ENCODE measurements around the gene AHDC1. TPM values are rescaled to one million over a fixed set of nuclear protein-coding genes. Genes with fewer than 3 reads are reported as not detected.

AHDC1 gene
- total and polyA plus RNA-seq, 9 donors, result 11.2 to 159 (median 82.1) TPM

- no peaks in the 10 kb centered on the region for H3K27me3 ChIP-seq
- TF ChIP-seq, protein P1, sequence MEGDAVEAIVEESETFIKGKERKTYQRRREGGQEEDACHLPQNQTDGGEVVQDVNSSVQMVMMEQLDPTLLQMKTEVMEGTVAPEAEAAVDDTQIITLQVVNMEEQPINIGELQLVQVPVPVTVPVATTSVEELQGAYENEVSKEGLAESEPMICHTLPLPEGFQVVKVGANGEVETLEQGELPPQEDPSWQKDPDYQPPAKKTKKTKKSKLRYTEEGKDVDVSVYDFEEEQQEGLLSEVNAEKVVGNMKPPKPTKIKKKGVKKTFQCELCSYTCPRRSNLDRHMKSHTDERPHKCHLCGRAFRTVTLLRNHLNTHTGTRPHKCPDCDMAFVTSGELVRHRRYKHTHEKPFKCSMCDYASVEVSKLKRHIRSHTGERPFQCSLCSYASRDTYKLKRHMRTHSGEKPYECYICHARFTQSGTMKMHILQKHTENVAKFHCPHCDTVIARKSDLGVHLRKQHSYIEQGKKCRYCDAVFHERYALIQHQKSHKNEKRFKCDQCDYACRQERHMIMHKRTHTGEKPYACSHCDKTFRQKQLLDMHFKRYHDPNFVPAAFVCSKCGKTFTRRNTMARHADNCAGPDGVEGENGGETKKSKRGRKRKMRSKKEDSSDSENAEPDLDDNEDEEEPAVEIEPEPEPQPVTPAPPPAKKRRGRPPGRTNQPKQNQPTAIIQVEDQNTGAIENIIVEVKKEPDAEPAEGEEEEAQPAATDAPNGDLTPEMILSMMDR (IDR thresholded peaks at IDR 0.05), result no peak
- TF ChIP-seq POLR2A (IDR thresholded peaks at IDR 0.05) (no peak), EP300 (IDR thresholded peaks at IDR 0.05) (no peak)
- H3K4me1 ChIP-seq (ENCODE audit: insufficient read depth), result peaks cover 23% of the 10 kb centered on the region
- peak; percentile 75 to 83 (median 78) for DNase-seq
- peak overlapping the region; percentile 75 for H3K4me3 ChIP-seq
- no peaks in the 10 kb centered on the region for H3K36me3 ChIP-seq
- intact Hi-C loops (cut with DNase I), result loop anchor here (2.0 to 10.0 kb wide), 7 partner anchors 35 to 185 kb away; partner anchors contain the start of gene WASF2 (in 1 of the 4)
- no peaks in the 10 kb centered on the region for H3K9me3 ChIP-seq
- 1% methylated on average over 27 to 53 of the region's 54 CpGs for WGBS, 3 donors
- peak overlapping the region; percentile 86 to 92 for H3K27ac ChIP-seq
Measured at GRCh38 chr1:27602462-27603308, 1.3 kb downstream of the AHDC1 start.

DNA sequence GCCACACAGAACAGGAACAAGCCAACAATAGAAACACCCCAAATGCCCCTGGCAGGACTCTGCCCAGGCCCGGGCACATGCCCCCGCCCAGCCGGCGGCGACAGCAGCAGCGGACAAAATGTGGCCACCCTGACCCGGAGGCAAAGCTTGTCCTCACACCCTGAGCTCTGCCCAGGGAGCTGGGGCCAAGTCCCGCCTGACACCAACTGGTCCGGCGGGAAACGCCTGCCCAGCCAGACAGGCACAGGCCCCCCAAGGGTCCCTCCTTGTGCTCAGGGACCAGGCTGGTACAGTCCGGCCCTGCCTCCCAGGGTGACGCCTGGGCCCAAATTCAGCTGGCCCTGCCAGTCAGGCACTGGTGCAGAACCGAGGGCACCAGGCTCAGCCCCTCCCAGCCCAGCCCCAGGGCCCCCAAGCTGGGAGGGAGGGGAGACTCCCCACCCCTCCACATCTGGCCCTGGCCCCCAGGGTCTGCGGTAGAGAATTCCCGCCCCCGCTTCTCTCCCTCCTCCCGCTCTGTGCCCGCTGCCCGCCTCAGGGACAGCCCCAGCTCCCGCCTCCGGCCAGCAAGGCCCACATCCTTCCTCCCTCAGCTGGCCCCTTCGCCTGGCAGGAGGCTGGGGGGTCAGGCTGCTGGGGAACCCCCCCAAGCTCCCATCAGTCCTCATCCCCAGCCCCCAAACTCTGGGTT lies 2.0 kb downstream of the AHDC1 start:
- intact Hi-C loops (cut with DNase I), result loop anchor here (2.0 to 10.0 kb wide), 7 partner anchors 35 to 185 kb away; partner anchors contain the start of gene WASF2 (in 1 of the 4)
- H3K27me3 ChIP-seq, result no peaks in the 10 kb centered on the region
- DNase-seq, result peak in 4 of 5 donors; percentile 58 to 73 (median 71)
- WGBS, 3 donors, result 3 to 5% (median 4%) methylated on average over 19 to 23 of the region's 23 CpGs
- TF ChIP-seq, protein P1 (IDR thresholded peaks at IDR 0.05), result no peak
- TF ChIP-seq EP300 (IDR thresholded peaks at IDR 0.05) (no peak), POLR2A (IDR thresholded peaks at IDR 0.05) (no peak)
- H3K4me1 ChIP-seq (ENCODE audit: insufficient read depth), result peaks cover 29% of the 10 kb centered on the region
- H3K9me3 ChIP-seq, result no peaks in the 10 kb centered on the region
- peak overlapping the region; percentile 75 for H3K4me3 ChIP-seq
- peak overlapping the region; percentile 86 to 92 for H3K27ac ChIP-seq
- H3K36me3 ChIP-seq, result no peaks in the 10 kb centered on the region

- DNase-seq, result no peak
- Histone ChIP-seq H3K4me3 (peak overlapping the region; percentile 75), H3K27ac (peak overlapping the region; percentile 86 to 92), H3K9me3 (no peaks in the 10 kb centered on the region), H3K4me1 (ENCODE audit: insufficient read depth) (peaks cover 35% of the 10 kb centered on the region), H3K36me3 (no peaks in the 10 kb centered on the region), H3K27me3 (no peaks in the 10 kb centered on the region)
- intact Hi-C loops (cut with DNase I), result loop anchor here (5.0 to 10.0 kb wide), 6 partner anchors 34 to 184 kb away; partner anchors contain the start of gene WASF2 (in 1 of the 4)
- TF ChIP-seq, protein P1 (IDR thresholded peaks at IDR 0.05), result no peak
- TF ChIP-seq POLR2A (IDR thresholded peaks at IDR 0.05), result no peak
- no peak for TF ChIP-seq EP300 (IDR thresholded peaks at IDR 0.05)
Measured at GRCh38 chr1:27601321-27601770, 2.6 kb downstream of the AHDC1 start.

GRCh38 chr1:27600498-27601175 lies 3.3 kb downstream of the AHDC1 start:
- Histone ChIP-seq H3K36me3 (no peaks in the 10 kb centered on the region), H3K4me1 (ENCODE audit: insufficient read depth) (peaks cover 41% of the 10 kb centered on the region), H3K27ac (peak overlapping the region; percentile 86 to 92), H3K27me3 (no peaks in the 10 kb centered on the region), H3K9me3 (no peaks in the 10 kb centered on the region), H3K4me3 (no peak overlapping the region)
- WGBS, 3 donors, result 29 to 31% (median 31%) methylated on average over 3 of the region's 3 CpGs
- DNase-seq, result peak in 2 of 5 donors; percentile 54 to 56
- intact Hi-C loops (cut with DNase I), result loop anchor here (5.0 to 10.0 kb wide), 6 partner anchors 33 to 183 kb away; partner anchors contain the start of gene WASF2 (in 1 of the 4)
- no peak for TF ChIP-seq POLR2A (IDR thresholded peaks at IDR 0.05)
- TF ChIP-seq, protein P1 (IDR thresholded peaks at IDR 0.05), result peak in 1 of 3 donors; percentile 26

All from ovary (tissue), 9 donors.